H1 (cell line): ENCODE data around the gene PACSIN2. TPM values are rescaled to one million over a fixed set of nuclear protein-coding genes. Genes with fewer than 3 reads are reported as not detected.

Experiments
- CTCF ChIA-PET: fragments of 300-600 bp; sonication (Branson Sonifier 250); formaldehyde crosslinking; loops from one replicate; lab custom pipeline; 2021; ENCODE audit not compliant: partially characterized antibody; lab: Charles Lee
- POLR2A ChIA-PET: fragments of 300-600 bp; sonication (Branson Sonifier 250); formaldehyde crosslinking; loops from one replicate; lab custom pipeline; 2021; ENCODE audit warnings: inconsistent platforms; ENCODE audit not compliant: partially characterized antibody; lab: Charles Lee
- DNase-seq, 2 experiments: peaks; one replicate each; pipeline versions ENCODE4 v3.0.0 to v3.0.0-alpha.2; 2010 to 2022; ENCODE audit warnings: low spot score in 2 of 2, low read depth in 1 of 2, mixed read lengths in 1 of 2
- FAIRE-seq: peaks from 2 replicates; lab custom pipeline; 2011; peaks lifted over from hg19 to GRCh38; lab: Jason Lieb, UNC
- H2AFZ ChIP-seq: 2 replicates; pipeline ENCODE4 v1.8.1; 2012; ENCODE audit warnings: low read length, inconsistent platforms
- H2AK5ac ChIP-seq: 2 replicates; pipeline ENCODE4 v1.6.1; 2013; ENCODE audit warnings: low read depth, low read length
- H2BK120ac ChIP-seq: replicated peaks from 2 replicates; pipeline ENCODE3; 2013; ENCODE audit warnings: low read depth, low read length, inconsistent platforms
- H2BK12ac ChIP-seq: 2 replicates; pipeline ENCODE4 v1.6.1; 2013; ENCODE audit warnings: low read depth, low read length
- H2BK15ac ChIP-seq: 2 replicates; pipeline ENCODE4 v1.6.1; 2013; ENCODE audit warnings: low read length
- H2BK20ac ChIP-seq: 2 replicates; pipeline ENCODE4 v1.6.1; 2013; ENCODE audit warnings: low read length
- H2BK5ac ChIP-seq: 2 replicates; pipeline ENCODE4 v1.6.1; 2013; ENCODE audit warnings: low read depth, low read length
- H3K14ac ChIP-seq: 2 replicates; pipeline ENCODE4 v1.6.1; 2013; ENCODE audit warnings: inconsistent platforms; ENCODE audit not compliant: insufficient read length
- H3K18ac ChIP-seq: 2 replicates; pipeline ENCODE4 v1.6.1; 2013; ENCODE audit warnings: low read length; ENCODE audit errors: extremely low read depth
- H3K23ac ChIP-seq: 2 replicates; pipeline ENCODE4 v1.6.1; 2013; ENCODE audit warnings: inconsistent platforms; ENCODE audit not compliant: insufficient read length
- H3K23me2 ChIP-seq: 2 replicates; pipeline ENCODE4 v1.6.1; 2013; ENCODE audit warnings: low read depth, low read length
- H3K27ac ChIP-seq: 2 replicates; pipeline ENCODE4 v1.6.1; 2011; ENCODE audit warnings: low read depth, low read length, inconsistent platforms
- H3K27me3 ChIP-seq, 4 experiments: replicated peaks in 1 of 4; 1 replicate in 1 of 4; 2 replicates in 3 of 4; pipeline versions ENCODE4 v1.6.1 to v1.8.1; 2011 to 2013; ENCODE audit warnings: low read length in 3 of 4, mild to moderate bottlenecking in 3 of 4, inconsistent platforms in 2 of 4, mixed read lengths in 2 of 4, moderate library complexity in 1 of 4; ENCODE audit not compliant: control insufficient read depth in 3 of 4, insufficient read depth in 3 of 4; ENCODE audit errors: extremely low read depth in 1 of 4
- H3K36me3 ChIP-seq, 4 experiments: 2 replicates each; pipeline versions ENCODE4 v1.6.1 to v1.8.1; 2011 to 2013; ENCODE audit warnings: mild to moderate bottlenecking in 4 of 4, low read length in 3 of 4, moderate library complexity in 2 of 4, control low read depth in 1 of 4, inconsistent platforms in 1 of 4; ENCODE audit not compliant: insufficient read depth in 4 of 4, control insufficient read depth in 2 of 4
- H3K4ac ChIP-seq: replicated peaks from 2 replicates; pipeline ENCODE3; 2013; ENCODE audit warnings: low read length, low read depth, mixed read lengths, inconsistent platforms; ENCODE audit not compliant: insufficient read length
- H3K4me1 ChIP-seq, 4 experiments: replicated peaks in 1 of 4; 1 replicate in 1 of 4; 2 replicates in 3 of 4; pipeline versions ENCODE4 v1.6.1 to v1.8.1; 2011 to 2013; ENCODE audit warnings: low read length in 3 of 4, inconsistent platforms in 2 of 4, mixed read lengths in 1 of 4; ENCODE audit not compliant: insufficient read depth in 4 of 4, control insufficient read depth in 3 of 4
- H3K4me2 ChIP-seq, 2 experiments: 2 replicates each; pipeline versions ENCODE4 v1.6.1 to v1.8.1; 2011 to 2013; ENCODE audit warnings: low read depth in 2 of 2, low read length in 2 of 2, control low read depth in 1 of 2, inconsistent platforms in 1 of 2, mild to moderate bottlenecking in 1 of 2; ENCODE audit not compliant: insufficient read depth in 1 of 2
- H3K4me3 ChIP-seq, 4 experiments: fragments of 200-600, 300-600 bp in 1 of 4; sonication (generic), shearing (Covaris generic), sonication (Bioruptor Twin) in 1 of 4; 2 replicates each; pipeline versions ENCODE4 v1.5.1 to v1.8.1; 2011 to 2016; ENCODE audit warnings: low read length in 4 of 4, low read depth in 3 of 4, control low read depth in 2 of 4, inconsistent platforms in 2 of 4, mild to moderate bottlenecking in 2 of 4, mixed read lengths in 1 of 4, moderate library complexity in 1 of 4; ENCODE audit not compliant: insufficient read depth in 2 of 4; ENCODE audit errors: extremely low read depth in 1 of 4
- H3K56ac ChIP-seq: replicated peaks from 2 replicates; pipeline ENCODE3; 2013; ENCODE audit warnings: low read depth, mild to moderate bottlenecking, mixed read lengths, low read length, inconsistent platforms; ENCODE audit not compliant: insufficient read length
- H3K79me1 ChIP-seq: 2 replicates; pipeline ENCODE4 v1.6.1; 2013; ENCODE audit warnings: low read depth, low read length, control low read depth
- H3K79me2 ChIP-seq, 2 experiments: 2 replicates each; pipeline versions ENCODE4 v1.6.1 to v1.8.1; 2012 to 2013; ENCODE audit warnings: low read length in 2 of 2, mild to moderate bottlenecking in 2 of 2, inconsistent platforms in 1 of 2; ENCODE audit not compliant: insufficient read depth in 2 of 2, control insufficient read depth in 1 of 2
- H3K9ac ChIP-seq, 4 experiments: replicated peaks in 1 of 4; 1 replicate in 1 of 4; 2 replicates in 3 of 4; pipeline versions ENCODE4 v1.6.1 to v1.8.1; 2011 to 2013; ENCODE audit warnings: low read depth in 3 of 4, low read length in 3 of 4, control low read depth in 2 of 4, mild to moderate bottlenecking in 2 of 4, moderate library complexity in 2 of 4, inconsistent platforms in 1 of 4; ENCODE audit errors: extremely low read depth in 1 of 4
- H3K9me3 ChIP-seq, 2 experiments: 2 replicates each; pipeline versions ENCODE4 v1.6.1 to v1.8.1; 2012 to 2013; ENCODE audit warnings: mild to moderate bottlenecking in 2 of 2, moderate library complexity in 2 of 2, control low read depth in 1 of 2, inconsistent platforms in 1 of 2, low read depth in 1 of 2, low read length in 1 of 2, mixed read lengths in 1 of 2; ENCODE audit not compliant: insufficient read depth in 2 of 2
- H4K20me1 ChIP-seq, 2 experiments: replicated peaks in 1 of 2; 2 replicates each; pipeline versions ENCODE3 to v1.8.1; 2011 to 2013; ENCODE audit warnings: inconsistent platforms in 2 of 2, low read length in 2 of 2, mild to moderate bottlenecking in 1 of 2; ENCODE audit not compliant: insufficient read depth in 2 of 2, control insufficient read depth in 1 of 2
- H4K5ac ChIP-seq: 2 replicates; pipeline ENCODE4 v1.6.1; 2013; ENCODE audit warnings: low read length, low read depth, mixed read lengths, inconsistent platforms; ENCODE audit not compliant: insufficient read length
- H4K8ac ChIP-seq: 2 replicates; pipeline ENCODE4 v1.8.0; 2013; ENCODE audit warnings: mild to moderate bottlenecking, moderate library complexity, low read length, inconsistent platforms; ENCODE audit not compliant: insufficient read depth; ENCODE audit errors: extremely low read depth
- H4K91ac ChIP-seq: replicated peaks from 2 replicates; pipeline ENCODE3; 2013; ENCODE audit warnings: low read length, mixed read lengths, inconsistent platforms; ENCODE audit not compliant: insufficient read length
- CBX5 ChIP-seq: fragments of 300-800, 300-1000 bp; sonication (generic); IDR thresholded peaks from 2 replicates; pipeline ENCODE4 v1.7.1; 2016; ENCODE audit warnings: antibody characterized with exemption, low read length, low read depth
- CHD1 ChIP-seq: IDR thresholded peaks from 2 replicates; pipeline ENCODE4 v1.6.1; 2012; ENCODE audit warnings: low read depth, low read length, improper control_type of control experiment
- CREB1 ChIP-seq: IDR thresholded peaks from 2 replicates; pipeline ENCODE4 v1.6.1; 2012; ENCODE audit warnings: inconsistent platforms
- EGR1 ChIP-seq: IDR thresholded peaks from 2 replicates; pipeline ENCODE4 v1.6.1; 2011; ENCODE audit warnings: low read depth, low read length, borderline replicate concordance
- GTF2F1 ChIP-seq: IDR thresholded peaks from 2 replicates; pipeline ENCODE4 v1.6.1; 2012; ENCODE audit warnings: low read depth, low read length, improper control_type of control experiment, borderline replicate concordance
- HDAC2 ChIP-seq, 2 experiments: fragments of 300-600 bp in 1 of 2; sonication (generic) in 1 of 2; IDR thresholded peaks; 2 replicates each; pipeline ENCODE4 v1.6.1; 2011 to 2012; ENCODE audit warnings: low read depth in 2 of 2, low read length in 2 of 2, mild to moderate bottlenecking in 2 of 2, moderate library complexity in 2 of 2, borderline replicate concordance in 1 of 2, inconsistent platforms in 1 of 2
- KDM5A ChIP-seq: fragments of 200-600 bp; IDR thresholded peaks from 2 replicates; pipeline ENCODE4 v1.7.1; 2012; ENCODE audit warnings: mild to moderate bottlenecking, low read length, inconsistent platforms, mixed read lengths
- RNF2 ChIP-seq: fragments of 200-900, 300-1000 bp; sonication (generic); IDR thresholded peaks from 2 replicates; pipeline ENCODE4 v1.7.1; 2016; ENCODE audit warnings: borderline replicate concordance, low read depth, mild to moderate bottlenecking, antibody characterized with exemption, low read length; ENCODE audit not compliant: poor library complexity, severe bottlenecking; ENCODE audit errors: missing control alignments
- RXRA ChIP-seq: IDR thresholded peaks from 2 replicates; pipeline ENCODE4 v1.6.1; 2011; ENCODE audit warnings: low read depth, mild to moderate bottlenecking, low read length, moderate library complexity; ENCODE audit not compliant: insufficient read depth
- SP1 ChIP-seq: IDR thresholded peaks from 2 replicates; pipeline ENCODE4 v1.6.1; 2011; ENCODE audit warnings: low read depth, low read length
- TBP ChIP-seq: IDR thresholded peaks from 2 replicates; pipeline ENCODE4 v1.6.1; 2011; ENCODE audit warnings: low read depth, low read length, improper control_type of control experiment
- WGBS, 2 experiments: shearing (Covaris generic) in 1 of 2; methylation state at CpG; one replicate each; pipeline versions ENCODE4 v1.1.6 to v1.1.7; 2013 to 2015; ENCODE audit warnings: low lambda C conversion rate in 2 of 2, mixed read lengths in 2 of 2, inconsistent platforms in 1 of 2, low coverage in 1 of 2, missing lambda C conversion rate in 1 of 2; ENCODE audit not compliant: insufficient replicate concordance in 2 of 2, insufficient coverage in 1 of 2, insufficient read length in 1 of 2; ENCODE audit errors: extremely low coverage in 1 of 2, missing lambda C conversion rate in 1 of 2; 5-methylcytosine and 5-hydroxymethylcytosine counted together
- polyA plus RNA-seq, 7 experiments: library from polyadenylated mRNA; depleted of rRNA in 3 of 7; stranded (reverse) in 5 of 7; unstranded in 2 of 7; fragments of >200 nt in 5 of 7; fragments of 200-250 nt in 2 of 7; gene quantifications; 1 replicate in 5 of 7; 2 replicates in 1 of 7; 4 replicates in 1 of 7; pipeline versions ENCODE4 v1.2.1 to v1.2.3, GENCODE V29; 2011 to 2013; ENCODE audit warnings: missing spikeins in 2 of 7, mixed read lengths in 2 of 7
- total RNA-seq: library from RNA; stranded (reverse); fragmentation: NEBNext Ultra II Directional; extraction: Animal tissue kit (Norgen Biotek cat#: 25700); gene quantifications from 2 replicates; pipeline ENCODE4 v1.2.1, GENCODE V29; 2021
- TF ChIP-seq, protein P1 (sequence below): IDR thresholded peaks from 2 replicates; pipeline ENCODE4 v1.6.1; 2011; ENCODE audit warnings: low read depth, mild to moderate bottlenecking, low read length; ENCODE audit not compliant: insufficient read depth
- TF ChIP-seq, protein P2 (sequence below): IDR thresholded peaks from 2 replicates; pipeline ENCODE4 v1.6.1; 2012; ENCODE audit warnings: inconsistent platforms

The PACSIN2 gene
- total and polyA plus RNA-seq, 2 of the 8 experiments (the other 6 are each of a cell fraction or from before 2014, with no cell fraction given), result 44.8 to 64.2 TPM

DNA sequence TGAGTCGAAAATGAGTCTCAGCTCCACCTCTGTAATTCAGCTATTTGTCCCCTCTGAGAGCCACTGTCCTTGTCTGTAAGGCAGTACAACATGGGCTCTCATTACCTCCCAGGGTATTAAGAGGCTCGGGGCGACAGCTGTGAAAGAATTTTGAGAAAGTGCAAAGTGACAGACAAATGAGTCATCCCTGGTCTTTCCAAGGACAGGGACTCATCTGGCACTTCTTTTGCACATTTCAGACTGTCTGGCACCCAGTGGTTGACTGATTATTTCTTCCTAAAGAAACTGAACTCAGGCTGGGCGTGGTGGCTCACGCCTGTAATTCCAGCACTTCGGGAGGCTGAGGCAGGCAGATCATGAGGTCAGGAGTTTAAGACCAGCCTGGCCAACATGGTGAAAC lies 95.8 kb downstream of the PACSIN2 start:
- Histone ChIP-seq H3K27ac (no peak overlapping the region), H4K91ac (no peak overlapping the region), H3K36me3 (no peaks in the 10 kb centered on the region), H2BK120ac (no peak overlapping the region), H3K79me2 (peaks cover 0 to 70% of the 10 kb centered on the region in 2 experiments; a peak in 3 of 4 replicates), H3K4me3 (no peak overlapping the region), H3K79me1 (peaks cover 24% of the 10 kb centered on the region), H2AK5ac (no peak overlapping the region), H3K9me3 (no peaks in the 10 kb centered on the region), H4K20me1 (peaks cover 12 to 20% of the 10 kb centered on the region in 2 experiments), H2AFZ (no peak overlapping the region), H2BK20ac (no peak overlapping the region), H2BK12ac (no peak overlapping the region), H3K56ac (no peak overlapping the region), H3K4me2 (no peak overlapping the region), H3K9ac (no peak overlapping the region), H3K14ac (no peak overlapping the region), H3K18ac (no peak overlapping the region), H4K5ac (no peak overlapping the region), H4K8ac (no peak overlapping the region), H3K4ac (no peak overlapping the region), H3K23me2 (peaks cover 2% of the 10 kb centered on the region; the same call in 1 of the 2 replicates), H3K27me3 (no peaks in the 10 kb centered on the region), H3K23ac (no peak overlapping the region), H2BK15ac (no peak overlapping the region), H3K4me1 (peaks cover 13 to 26% (median 22%) of the 10 kb centered on the region in 4 experiments), H2BK5ac (no peak overlapping the region)
- CTCF ChIA-PET, result interaction anchor here (1.1 to 7.8 kb wide), 5 partner anchors 10 to 93 kb away, joined by 3 to 47 read pairs (median 4); no protein-coding TSS in a partner anchor
- POLR2A ChIA-PET, result interaction anchor here (1.1 kb wide), 1 partner anchor 88 kb away, joined by 3 read pairs; no protein-coding TSS in a partner anchor
- FAIRE-seq (no peak), DNase-seq (no peak)
- WGBS, 2 experiments, result 84% methylated on average over 6 of the region's 6 CpGs; no CpG with 5 or more reads in 1 of the 2 experiments
- TF ChIP-seq HDAC2 (IDR thresholded peaks at IDR 0.05; ENCODE audit: borderline replicate concordance in 1 of 2, low read depth in 2 of 2, low read length in 2 of 2) (no peak), EGR1 (no peak), RNF2 (no peak), TBP (no peak), CBX5 (no peak), RXRA (no peak), CREB1 (no peak), KDM5A (no peak), SP1 (no peak), GTF2F1 (no peak), CHD1 (no peak)
- TF ChIP-seq, protein P1, sequence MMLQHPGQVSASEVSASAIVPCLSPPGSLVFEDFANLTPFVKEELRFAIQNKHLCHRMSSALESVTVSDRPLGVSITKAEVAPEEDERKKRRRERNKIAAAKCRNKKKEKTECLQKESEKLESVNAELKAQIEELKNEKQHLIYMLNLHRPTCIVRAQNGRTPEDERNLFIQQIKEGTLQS, result no peak
- TF ChIP-seq, protein P2, sequence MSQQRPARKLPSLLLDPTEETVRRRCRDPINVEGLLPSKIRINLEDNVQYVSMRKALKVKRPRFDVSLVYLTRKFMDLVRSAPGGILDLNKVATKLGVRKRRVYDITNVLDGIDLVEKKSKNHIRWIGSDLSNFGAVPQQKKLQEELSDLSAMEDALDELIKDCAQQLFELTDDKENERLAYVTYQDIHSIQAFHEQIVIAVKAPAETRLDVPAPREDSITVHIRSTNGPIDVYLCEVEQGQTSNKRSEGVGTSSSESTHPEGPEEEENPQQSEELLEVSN, result no peak
